ENCODE measurements around the gene CALCB. TPM values are rescaled to one million over a fixed set of nuclear protein-coding genes. Genes with fewer than 3 reads are reported as not detected.
"Not testable (repeated sequence)": the region's sequence is repeated elsewhere in the genome, so short reads cannot be mapped to it uniquely, and the experiment has no call there.

Gene CALCB, protein sequence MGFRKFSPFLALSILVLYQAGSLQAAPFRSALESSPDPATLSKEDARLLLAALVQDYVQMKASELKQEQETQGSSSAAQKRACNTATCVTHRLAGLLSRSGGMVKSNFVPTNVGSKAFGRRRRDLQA
- 1 to 10 TPM in 1 of 2 donors, not detected in 1; 1.5 TPM for total RNA-seq

DNA sequence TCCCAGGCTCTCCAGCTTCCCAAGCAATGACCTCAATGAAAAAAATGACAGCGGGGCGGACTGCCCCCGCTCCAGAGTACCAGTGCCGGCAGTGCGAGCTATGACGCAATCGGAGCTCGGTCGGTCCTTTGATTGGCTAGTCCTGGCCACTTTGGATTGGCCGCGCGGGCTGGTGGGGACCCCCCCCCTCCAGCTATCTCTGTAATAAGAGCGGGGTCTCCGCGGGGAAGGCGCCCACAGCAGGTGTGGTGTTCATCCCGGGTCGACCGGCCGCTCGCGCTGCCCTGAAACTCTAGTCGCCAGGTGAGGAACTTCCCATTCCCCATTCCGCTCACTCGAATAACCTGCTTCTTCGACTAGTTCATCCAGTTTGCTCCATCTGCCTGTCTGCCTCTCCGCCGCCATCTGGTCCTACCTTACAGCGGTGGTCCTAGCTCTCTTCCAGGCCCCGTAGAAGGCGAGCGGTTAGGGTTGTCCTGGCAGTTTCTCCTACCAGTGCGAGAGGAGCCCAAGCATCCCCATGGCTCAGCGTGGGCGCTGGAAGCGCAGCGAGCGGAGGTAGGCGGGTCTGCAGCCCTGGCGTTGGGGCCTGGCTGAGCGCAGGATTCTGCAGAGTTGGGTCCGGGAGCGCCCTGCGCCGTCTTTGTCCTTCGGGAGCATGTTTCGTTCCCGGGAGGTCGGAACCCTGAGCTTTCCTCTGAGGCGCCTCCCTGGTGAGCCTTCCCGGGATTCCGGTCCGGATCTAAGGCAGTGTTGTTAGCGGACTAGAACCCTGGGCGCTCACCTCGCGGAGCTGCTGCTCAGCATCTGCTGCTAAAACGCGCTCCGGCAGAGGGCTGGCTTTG lies at the start of gene CALCB:
Gene CALCB, plus strand, starts transcription at position 233 of the 845 bp plus-strand sequence. CDS start 1,126 bp downstream, outside the sequence.
- no peak for ATAC-seq (ENCODE audit: insufficient number of reproducible peaks, low FRiP score, low read depth)

DNA sequence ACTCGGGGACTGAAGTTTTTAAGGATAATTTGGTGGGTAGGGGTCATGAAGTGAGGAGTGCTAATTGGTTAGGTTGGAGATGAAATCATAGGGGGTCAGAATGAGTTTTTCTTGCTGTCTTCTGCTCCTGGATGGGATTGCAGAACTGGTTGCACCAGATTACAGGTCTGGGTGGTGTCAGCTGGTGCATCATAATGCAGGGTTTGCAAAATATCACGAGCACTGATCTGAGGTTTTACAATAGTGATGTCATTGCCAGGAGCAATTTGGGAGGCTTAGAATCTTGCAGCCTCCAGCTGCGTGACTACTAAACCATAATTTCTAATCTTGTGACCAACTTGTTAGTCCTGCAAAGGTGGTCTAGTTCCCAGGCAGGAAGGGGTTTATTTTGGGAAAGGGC lies 46.4 kb upstream of the CALCB start:
- H3K4me3 ChIP-seq = no peak overlapping the region
- no peak overlapping the region for H3K27ac ChIP-seq
- H3K36me3 ChIP-seq = no peaks in the 10 kb centered on the region
- H3K9me3 ChIP-seq = no peaks in the 10 kb centered on the region
- ATAC-seq (ENCODE audit: insufficient number of reproducible peaks, low FRiP score, low read depth) (no peak), DNase-seq (ENCODE audit: low spot score) (no peak)
- H3K27me3 ChIP-seq (replicated peaks; ENCODE audit: insufficient read depth) = no peaks in the 10 kb centered on the region
- TF ChIP-seq, protein P1, sequence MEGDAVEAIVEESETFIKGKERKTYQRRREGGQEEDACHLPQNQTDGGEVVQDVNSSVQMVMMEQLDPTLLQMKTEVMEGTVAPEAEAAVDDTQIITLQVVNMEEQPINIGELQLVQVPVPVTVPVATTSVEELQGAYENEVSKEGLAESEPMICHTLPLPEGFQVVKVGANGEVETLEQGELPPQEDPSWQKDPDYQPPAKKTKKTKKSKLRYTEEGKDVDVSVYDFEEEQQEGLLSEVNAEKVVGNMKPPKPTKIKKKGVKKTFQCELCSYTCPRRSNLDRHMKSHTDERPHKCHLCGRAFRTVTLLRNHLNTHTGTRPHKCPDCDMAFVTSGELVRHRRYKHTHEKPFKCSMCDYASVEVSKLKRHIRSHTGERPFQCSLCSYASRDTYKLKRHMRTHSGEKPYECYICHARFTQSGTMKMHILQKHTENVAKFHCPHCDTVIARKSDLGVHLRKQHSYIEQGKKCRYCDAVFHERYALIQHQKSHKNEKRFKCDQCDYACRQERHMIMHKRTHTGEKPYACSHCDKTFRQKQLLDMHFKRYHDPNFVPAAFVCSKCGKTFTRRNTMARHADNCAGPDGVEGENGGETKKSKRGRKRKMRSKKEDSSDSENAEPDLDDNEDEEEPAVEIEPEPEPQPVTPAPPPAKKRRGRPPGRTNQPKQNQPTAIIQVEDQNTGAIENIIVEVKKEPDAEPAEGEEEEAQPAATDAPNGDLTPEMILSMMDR (IDR thresholded peaks at IDR 0.05) = no peak
- no peaks in the 10 kb centered on the region for H3K4me1 ChIP-seq (ENCODE audit: control insufficient read depth in 1 of 2, low read depth in 2 of 2)

More for the DNA sequence above, at the start of gene CALCB:
- TF ChIP-seq, protein P1 (IDR thresholded peaks at IDR 0.05) = no peak
- H3K4me1 ChIP-seq (ENCODE audit: control insufficient read depth in 1 of 2, low read depth in 2 of 2) = peaks cover 14 to 19% of the 10 kb centered on the region in 2 donors
- H3K4me3 ChIP-seq = peak within 1 kb of the TSS; percentile 69
- no peaks in the 10 kb centered on the region for H3K27me3 ChIP-seq (replicated peaks; ENCODE audit: insufficient read depth)
- H3K36me3 ChIP-seq = no peaks in the 10 kb centered on the region
- H3K27ac ChIP-seq = no peak within 1 kb of the TSS
- H3K9me3 ChIP-seq = no peaks in the 10 kb centered on the region
- DNase-seq (ENCODE audit: low spot score) = no peak

- TF ChIP-seq, protein P1 (IDR thresholded peaks at IDR 0.05) = no peak
- DNase-seq (ENCODE audit: low spot score) (no peak), ATAC-seq (ENCODE audit: insufficient number of reproducible peaks, low FRiP score, low read depth) (no peak)
- H3K4me3 ChIP-seq = no peak overlapping the region
- no peaks in the 10 kb centered on the region for H3K36me3 ChIP-seq
- H3K9me3 ChIP-seq = no peaks in the 10 kb centered on the region
- no peaks in the 10 kb centered on the region for H3K4me1 ChIP-seq (ENCODE audit: control insufficient read depth in 1 of 2, low read depth in 2 of 2)
- H3K27ac ChIP-seq = no peak overlapping the region
- no peaks in the 10 kb centered on the region for H3K27me3 ChIP-seq (replicated peaks; ENCODE audit: insufficient read depth)
These were observed 45.4 kb upstream of the CALCB start for GRCh38 chr11:15027956-15028355.

- Histone ChIP-seq H3K27me3 (replicated peaks; ENCODE audit: insufficient read depth) (no peaks in the 10 kb centered on the region), H3K27ac (no peak overlapping the region), H3K36me3 (no peaks in the 10 kb centered on the region), H3K4me1 (ENCODE audit: control insufficient read depth in 1 of 2, low read depth in 2 of 2) (no peaks in the 10 kb centered on the region), H3K9me3 (no peaks in the 10 kb centered on the region), H3K4me3 (no peak overlapping the region)
- ATAC-seq (ENCODE audit: insufficient number of reproducible peaks, low FRiP score, low read depth) (no peak), DNase-seq (ENCODE audit: low spot score) (no peak)
- TF ChIP-seq, protein P1 (IDR thresholded peaks at IDR 0.05) = no peak
These were observed 45.0 kb upstream of the CALCB start for GRCh38 chr11:15028379-15028778.

GRCh38 chr11:15031945-15032344 lies 41.4 kb upstream of the CALCB start:
- not testable (repeated sequence) for H3K36me3 ChIP-seq

More at GRCh38 chr11:15031945-15032344, 41.4 kb upstream of the CALCB start:
- not testable (repeated sequence) for H3K4me1 ChIP-seq (ENCODE audit: control insufficient read depth in 1 of 2, low read depth in 2 of 2); DNase-seq (ENCODE audit: low spot score); H3K4me3 ChIP-seq; H3K27ac ChIP-seq; H3K9me3 ChIP-seq; H3K27me3 ChIP-seq (replicated peaks; ENCODE audit: insufficient read depth); ATAC-seq (ENCODE audit: insufficient number of reproducible peaks, low FRiP score, low read depth)

Measured in thoracic aorta (tissue), 2 donors.